GM21737 (cell line): ENCODE data around the gene CACNA1I.

Source experiments
- ATAC-seq: cut with Tn5 transposase; IDR thresholded peaks from one replicate; pipeline ENCODE4 v1.9.1; 2021; ENCODE audit warnings: mild to moderate bottlenecking, moderate library complexity; ENCODE audit not compliant: unreplicated experiment

Gene CACNA1I

GRCh38 chr22:39686776-39687525 lies 116.4 kb downstream of the CACNA1I start:
- ATAC-seq: no peak

- ATAC-seq: no peak
These were observed 117.7 kb downstream of the CACNA1I start for GRCh38 chr22:39688186-39688785.

- ATAC-seq: no peak
These were observed 118.9 kb downstream of the CACNA1I start for GRCh38 chr22:39689421-39689820.

- no peak for ATAC-seq
These were observed 120.5 kb downstream of the CACNA1I start for GRCh38 chr22:39690881-39691605.

- ATAC-seq: no peak
These were observed 123.5 kb downstream of the CACNA1I start for GRCh38 chr22:39693943-39694500.

GRCh38 chr22:39697790-39698430 lies 127.4 kb downstream of the CACNA1I start:
- ATAC-seq: no peak

GRCh38 chr22:39699631-39700360 lies 129.2 kb downstream of the CACNA1I start:
- no peak for ATAC-seq

GRCh38 chr22:39700565-39700964 lies 130.0 kb downstream of the CACNA1I start:
- no peak for ATAC-seq

- no peak for ATAC-seq
These were observed 132.5 kb downstream of the CACNA1I start for GRCh38 chr22:39703091-39703490.

- ATAC-seq: no peak
These were observed 133.5 kb downstream of the CACNA1I start for GRCh38 chr22:39703928-39704639.

- ATAC-seq: no peak
These were observed 134.8 kb downstream of the CACNA1I start for GRCh38 chr22:39705386-39705785.

- no peak for ATAC-seq
These were observed 136.0 kb downstream of the CACNA1I start for GRCh38 chr22:39706376-39707140.

GRCh38 chr22:39707351-39707750 lies 136.8 kb downstream of the CACNA1I start:
- ATAC-seq: no peak

GRCh38 chr22:39707816-39708215 lies 137.3 kb downstream of the CACNA1I start:
- no peak for ATAC-seq

GRCh38 chr22:39710380-39711150 lies 140.0 kb downstream of the CACNA1I start:
- no peak for ATAC-seq

GRCh38 chr22:39712081-39712480 lies 141.5 kb downstream of the CACNA1I start:
- ATAC-seq: no peak

- ATAC-seq: no peak
These were observed 142.4 kb downstream of the CACNA1I start for GRCh38 chr22:39712751-39713525.
